ENCODE measurements around the gene SCN1A. TPM values are rescaled to one million over a fixed set of nuclear protein-coding genes. Genes with fewer than 3 reads are reported as not detected.

SCN1A gene
- total and polyA plus RNA-seq, 7 donors: under 0.01 to 0.36 (median 0.14) TPM; not detected in 2

GRCh38 chr2:166134252-166135151 is 6.7 kb upstream of the SCN1A start:
- H3K9me3 ChIP-seq: no peaks in the 10 kb centered on the region
- H3K27me3 ChIP-seq: no peaks in the 10 kb centered on the region
- no peak for DNase-seq
- H3K4me1 ChIP-seq: no peaks in the 10 kb centered on the region
- 34 to 65% methylated on average over 3 of the region's 3 CpGs for WGBS, 2 donors
- no peaks in the 10 kb centered on the region for H3K36me3 ChIP-seq
- no peak overlapping the region for H3K27ac ChIP-seq
- intact Hi-C loops (cut with DNase I): no loop called here
- no peak overlapping the region for H3K4me3 ChIP-seq
- TF ChIP-seq, protein P1, sequence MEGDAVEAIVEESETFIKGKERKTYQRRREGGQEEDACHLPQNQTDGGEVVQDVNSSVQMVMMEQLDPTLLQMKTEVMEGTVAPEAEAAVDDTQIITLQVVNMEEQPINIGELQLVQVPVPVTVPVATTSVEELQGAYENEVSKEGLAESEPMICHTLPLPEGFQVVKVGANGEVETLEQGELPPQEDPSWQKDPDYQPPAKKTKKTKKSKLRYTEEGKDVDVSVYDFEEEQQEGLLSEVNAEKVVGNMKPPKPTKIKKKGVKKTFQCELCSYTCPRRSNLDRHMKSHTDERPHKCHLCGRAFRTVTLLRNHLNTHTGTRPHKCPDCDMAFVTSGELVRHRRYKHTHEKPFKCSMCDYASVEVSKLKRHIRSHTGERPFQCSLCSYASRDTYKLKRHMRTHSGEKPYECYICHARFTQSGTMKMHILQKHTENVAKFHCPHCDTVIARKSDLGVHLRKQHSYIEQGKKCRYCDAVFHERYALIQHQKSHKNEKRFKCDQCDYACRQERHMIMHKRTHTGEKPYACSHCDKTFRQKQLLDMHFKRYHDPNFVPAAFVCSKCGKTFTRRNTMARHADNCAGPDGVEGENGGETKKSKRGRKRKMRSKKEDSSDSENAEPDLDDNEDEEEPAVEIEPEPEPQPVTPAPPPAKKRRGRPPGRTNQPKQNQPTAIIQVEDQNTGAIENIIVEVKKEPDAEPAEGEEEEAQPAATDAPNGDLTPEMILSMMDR (IDR thresholded peaks at IDR 0.05): no peak
- TF ChIP-seq POLR2A (IDR thresholded peaks at IDR 0.05): no peak
- no peak for TF ChIP-seq EP300 (IDR thresholded peaks at IDR 0.05)
- TF ChIP-seq POLR2AphosphoS5 (IDR thresholded peaks at IDR 0.05): no peak

- intact Hi-C loops (cut with DNase I): no loop called here
- no peaks in the 10 kb centered on the region for H3K27me3 ChIP-seq
- 81 to 83% methylated on average over 7 of the region's 7 CpGs for WGBS, 2 donors
- H3K4me1 ChIP-seq: no peaks in the 10 kb centered on the region
- no peak overlapping the region for H3K27ac ChIP-seq
- no peaks in the 10 kb centered on the region for H3K9me3 ChIP-seq
- no peak overlapping the region for H3K4me3 ChIP-seq
- no peaks in the 10 kb centered on the region for H3K36me3 ChIP-seq
- no peak for TF ChIP-seq POLR2A (IDR thresholded peaks at IDR 0.05)
- TF ChIP-seq, protein P1 (IDR thresholded peaks at IDR 0.05): no peak
- no peak for TF ChIP-seq POLR2AphosphoS5 (IDR thresholded peaks at IDR 0.05)
- TF ChIP-seq EP300 (IDR thresholded peaks at IDR 0.05): no peak
- DNase-seq: no peak
Observed at GRCh38 chr2:166133653-166134052, 5.8 kb upstream of the SCN1A start.

DNA sequence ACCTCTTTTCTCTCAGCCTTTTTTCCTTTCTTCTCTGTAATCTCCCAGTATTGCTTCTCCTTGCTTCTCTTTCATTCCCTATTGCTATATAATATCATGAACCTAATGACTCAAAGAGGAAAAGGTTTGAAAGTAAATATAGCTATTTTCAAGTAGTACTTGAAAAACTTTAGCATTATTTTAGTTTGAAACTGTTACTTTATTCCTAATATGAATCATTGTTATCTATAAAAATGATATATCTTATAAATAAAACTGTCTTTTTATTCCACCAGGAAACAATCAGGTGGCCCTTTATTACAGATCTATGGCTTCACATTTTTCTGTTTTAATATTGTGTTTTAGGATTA is 311 bp upstream of the SCN1A start:
- no peak overlapping the region for H3K4me3 ChIP-seq
- DNase-seq: no peak
- H3K27me3 ChIP-seq: no peaks in the 10 kb centered on the region
- H3K27ac ChIP-seq: no peak overlapping the region
- TF ChIP-seq, protein P1 (IDR thresholded peaks at IDR 0.05): peak in 2 of 4 experiments; percentile 1 to 21
- no peak for TF ChIP-seq EP300 (IDR thresholded peaks at IDR 0.05)
- TF ChIP-seq POLR2AphosphoS5 (IDR thresholded peaks at IDR 0.05): no peak
- no peaks in the 10 kb centered on the region for H3K36me3 ChIP-seq
- H3K4me1 ChIP-seq: peaks cover 0 to 18% (median 9%) of the 10 kb centered on the region in 4 donors
- H3K9me3 ChIP-seq: no peaks in the 10 kb centered on the region
- intact Hi-C loops (cut with DNase I): loop anchor here (5.0 to 10.0 kb wide), 2 partner anchors 71 to 733 kb away; no protein-coding TSS in a partner anchor

GRCh38 chr2:166126007-166126639 is 1.7 kb downstream of the SCN1A start:
- no peak overlapping the region for H3K27ac ChIP-seq
- intact Hi-C loops (cut with DNase I): loop anchor here (2.0 to 10.0 kb wide), 3 partner anchors 69 to 731 kb away; no protein-coding TSS in a partner anchor
- no peaks in the 10 kb centered on the region for H3K9me3 ChIP-seq
- 87% methylated on average over 6 of the region's 6 CpGs for WGBS, 2 donors
- no peak for TF ChIP-seq EP300 (IDR thresholded peaks at IDR 0.05)
- TF ChIP-seq, protein P1 (IDR thresholded peaks at IDR 0.05): no peak
- no peak for TF ChIP-seq POLR2A (IDR thresholded peaks at IDR 0.05)
- TF ChIP-seq POLR2AphosphoS5 (IDR thresholded peaks at IDR 0.05): no peak
- H3K4me1 ChIP-seq: peaks cover 0 to 18% (median 9%) of the 10 kb centered on the region in 4 donors
- H3K4me3 ChIP-seq: no peak overlapping the region
- no peak for DNase-seq
- no peaks in the 10 kb centered on the region for H3K27me3 ChIP-seq
- no peaks in the 10 kb centered on the region for H3K36me3 ChIP-seq

Measured in sigmoid colon (tissue), 7 donors.